GM18909 (cell line): ENCODE data around the gene GLRX.
"Not testable (repeated sequence)": the region's sequence is repeated elsewhere in the genome, so short reads cannot be mapped to it uniquely, and the experiment has no call there.

Experiments used
- ATAC-seq: cut with Tn5 transposase; IDR thresholded peaks from one replicate; pipeline ENCODE4 v1.9.1; 2021; ENCODE audit warnings: mild to moderate bottlenecking; ENCODE audit not compliant: unreplicated experiment, poor library complexity

The GLRX gene

DNA sequence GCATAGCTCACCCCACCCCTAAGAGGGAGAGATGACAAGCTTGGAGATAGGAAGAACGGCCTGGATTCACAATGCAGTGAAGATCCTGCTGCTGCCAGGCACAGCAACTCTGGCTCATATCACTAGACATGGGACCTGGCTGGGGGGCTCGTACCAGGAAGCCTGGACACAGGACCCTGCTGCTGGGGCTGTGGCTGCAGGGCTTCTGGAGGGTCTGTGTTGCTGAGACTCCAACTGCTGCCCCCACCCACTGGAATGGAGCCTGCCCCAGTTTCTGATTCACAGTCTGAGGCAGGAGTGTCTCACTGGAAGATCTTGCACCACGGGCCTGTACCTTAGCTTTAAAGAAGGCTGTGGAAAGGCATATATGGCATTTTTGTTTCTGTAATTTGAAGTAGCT lies 31.0 kb upstream of the GLRX start:
- ATAC-seq = no peak

- ATAC-seq = no peak
Observed at GRCh38 chr5:95852567-95852966, 30.0 kb upstream of the GLRX start.

GRCh38 chr5:95851141-95851540 lies 28.6 kb upstream of the GLRX start:
- not testable (repeated sequence) for ATAC-seq

DNA sequence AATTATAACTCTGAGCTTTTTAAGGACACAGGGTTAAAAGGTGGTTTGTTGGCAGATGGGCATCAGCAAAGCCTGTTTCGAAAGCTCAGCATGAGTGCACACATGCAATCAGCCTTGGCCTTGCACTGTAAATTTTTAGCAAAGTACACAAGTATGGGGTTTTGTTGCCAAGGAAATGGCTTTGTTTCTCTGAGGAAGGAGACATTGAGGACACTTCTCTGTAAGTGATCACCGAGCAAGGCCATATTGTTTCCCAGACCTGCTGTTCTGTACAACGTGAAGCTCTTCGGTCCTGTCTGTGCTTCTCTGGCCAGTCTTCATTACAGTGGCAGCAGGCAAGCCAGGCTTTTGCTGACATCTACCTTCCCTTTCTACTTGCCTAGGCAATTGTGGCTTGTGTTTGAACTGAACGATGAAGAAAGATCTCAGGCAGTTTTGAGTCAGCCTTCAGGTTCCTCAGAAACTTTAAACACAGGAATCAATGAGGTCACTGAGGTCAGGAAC lies 27.9 kb upstream of the GLRX start:
- ATAC-seq = no peak

- ATAC-seq = no peak
Observed at GRCh38 chr5:95848701-95849100, 26.2 kb upstream of the GLRX start.

GRCh38 chr5:95847261-95847592 lies 24.7 kb upstream of the GLRX start:
- no peak for ATAC-seq

DNA sequence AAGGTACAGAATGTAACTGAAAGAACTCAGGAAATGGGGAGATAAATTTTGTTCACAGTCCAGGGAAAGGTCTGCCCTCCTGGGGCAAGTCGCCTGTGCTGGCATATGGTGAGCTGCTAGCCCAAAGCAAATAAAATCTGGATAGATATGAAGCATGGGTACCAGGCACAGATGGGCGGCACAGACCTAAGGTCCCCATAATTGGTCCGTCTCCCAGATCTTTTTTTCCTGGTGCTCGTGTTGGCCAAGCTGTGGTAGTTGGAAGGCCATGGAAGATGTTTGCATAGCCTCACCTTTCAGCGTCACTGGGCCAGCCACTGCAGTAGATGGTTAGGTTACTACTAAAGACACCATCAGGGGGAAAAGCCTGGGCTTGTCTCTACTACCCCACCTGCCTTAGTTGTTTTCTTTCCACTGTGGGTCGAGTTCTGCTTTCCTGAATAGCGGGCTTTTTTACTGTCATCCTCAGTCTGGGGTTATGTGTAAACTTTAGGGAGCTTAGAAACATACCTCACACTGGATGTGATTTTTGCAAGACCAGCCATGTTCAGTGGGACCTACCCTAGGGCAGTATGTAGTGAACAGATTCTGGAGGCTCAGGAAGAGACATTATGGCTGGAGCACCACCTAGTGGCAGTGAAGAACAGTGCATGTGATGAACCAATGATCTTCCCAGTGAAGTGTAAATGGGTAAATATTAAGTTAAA lies 24.2 kb upstream of the GLRX start:
- ATAC-seq = peak; percentile 69

DNA sequence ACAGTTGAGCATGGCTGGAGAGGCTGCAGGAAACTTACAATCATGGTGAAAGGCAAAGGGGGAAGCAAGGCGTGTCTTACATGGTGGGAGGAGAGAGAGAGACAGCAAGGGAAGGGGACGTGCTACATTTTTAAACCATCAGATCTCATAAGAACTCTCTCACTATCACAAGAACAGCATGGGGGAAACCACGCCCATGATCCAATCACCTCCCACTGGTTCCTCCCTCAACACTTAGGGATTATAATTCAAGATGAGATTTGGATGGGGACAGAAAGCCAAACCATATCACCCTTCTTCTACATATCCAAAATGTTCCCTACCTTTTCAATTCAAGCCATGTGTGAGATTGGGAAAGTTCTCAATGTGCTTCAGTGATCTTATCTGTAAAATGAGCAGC lies 22.9 kb upstream of the GLRX start:
- ATAC-seq = no peak

DNA sequence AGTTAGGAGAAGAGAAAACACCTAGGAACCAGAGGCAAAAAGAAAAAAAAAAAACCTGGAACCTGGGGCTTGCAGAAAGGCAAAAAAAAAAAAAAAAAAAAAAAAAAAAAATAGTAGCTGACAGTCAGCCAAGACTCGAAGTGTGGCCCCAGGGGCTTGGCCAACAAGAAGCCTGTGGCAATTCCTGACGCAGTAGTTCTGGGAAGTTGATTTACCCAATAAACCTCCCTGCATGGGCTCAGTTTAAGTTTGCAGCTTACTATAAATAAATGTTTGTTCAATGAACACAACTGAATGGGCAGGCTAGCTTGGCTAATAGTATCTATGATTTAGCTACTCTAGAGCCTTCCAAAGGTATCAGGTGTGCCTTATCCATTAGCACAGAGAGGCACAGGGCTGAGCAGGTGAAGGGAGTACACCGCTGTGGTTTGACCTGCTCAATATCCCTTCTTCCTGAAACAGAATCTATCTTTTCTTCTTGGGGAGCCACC lies 21.3 kb upstream of the GLRX start:
- no peak for ATAC-seq

DNA sequence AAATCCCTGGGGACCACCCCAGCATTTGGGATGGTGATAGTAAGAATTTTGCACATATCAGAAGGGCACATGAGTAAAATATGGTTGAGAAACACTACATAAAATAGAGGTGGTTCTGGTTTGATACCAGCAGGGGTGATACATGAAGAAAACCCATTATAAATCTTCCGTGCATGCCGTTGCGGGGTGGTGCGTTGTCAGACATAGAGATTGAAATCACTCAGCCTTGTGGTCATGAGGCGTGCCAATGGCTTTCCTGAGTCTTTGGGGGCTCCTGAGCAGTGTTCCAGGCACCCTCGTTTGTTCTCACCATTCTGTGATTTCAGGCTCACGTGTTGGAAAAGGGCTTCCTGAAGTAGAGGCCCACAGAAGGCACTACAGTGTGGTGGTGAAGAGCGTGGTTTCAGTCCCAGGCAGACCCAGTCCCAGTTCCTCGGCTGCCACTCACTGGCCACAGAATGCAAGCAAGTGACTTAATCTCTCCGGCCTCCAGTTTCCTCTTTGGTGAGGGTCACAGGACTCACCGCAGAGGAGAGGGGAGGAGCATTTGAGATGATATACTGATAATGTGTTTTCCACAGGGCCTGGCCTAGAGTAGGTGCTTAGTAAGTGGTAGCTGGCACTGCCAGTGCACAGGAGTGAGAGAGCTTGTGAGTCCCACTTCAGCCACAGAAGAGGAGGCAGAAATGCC lies 20.5 kb upstream of the GLRX start:
- peak; percentile 91 for ATAC-seq

DNA sequence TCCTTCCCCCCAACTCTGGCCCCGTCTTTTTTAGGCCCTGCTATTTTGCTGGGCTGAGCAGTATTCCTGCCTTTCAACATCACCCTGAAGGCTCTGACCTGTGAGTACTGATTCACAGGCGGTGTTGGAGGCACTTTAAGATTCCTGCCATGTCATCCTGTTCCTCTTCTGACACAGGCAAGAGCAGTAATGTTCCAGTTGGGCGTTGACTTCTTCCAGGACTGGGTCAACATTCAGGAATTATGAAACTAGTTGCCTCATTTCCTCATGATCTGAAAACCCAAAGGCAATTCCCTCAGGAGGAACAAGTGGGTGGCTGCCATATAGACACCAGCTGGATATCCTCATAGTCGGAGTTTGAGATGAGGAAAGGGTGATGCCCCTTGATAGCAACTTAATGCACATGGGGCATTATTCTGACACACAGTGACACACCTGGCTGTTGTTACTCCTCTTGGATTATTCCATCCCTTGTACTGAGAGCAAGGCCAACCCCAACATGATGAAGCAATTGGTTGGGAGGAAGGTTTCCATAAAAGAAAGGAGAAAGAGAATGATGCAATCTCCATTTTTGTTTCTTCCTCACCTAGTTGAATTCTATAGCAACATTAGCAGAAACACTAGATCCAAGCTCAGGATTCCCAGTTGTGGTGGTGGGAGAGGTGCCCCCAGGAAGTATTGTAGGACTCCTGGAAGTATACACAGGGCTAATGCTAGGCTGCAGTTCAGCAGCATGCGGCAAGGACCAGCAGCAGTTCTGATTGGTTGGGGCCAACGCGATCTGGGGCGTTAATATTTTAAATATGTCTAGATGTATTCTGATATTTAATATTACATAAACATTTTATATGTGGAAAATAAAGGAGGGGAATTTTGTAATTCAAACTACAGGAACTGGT lies 19.6 kb upstream of the GLRX start:
- ATAC-seq = no peak

DNA sequence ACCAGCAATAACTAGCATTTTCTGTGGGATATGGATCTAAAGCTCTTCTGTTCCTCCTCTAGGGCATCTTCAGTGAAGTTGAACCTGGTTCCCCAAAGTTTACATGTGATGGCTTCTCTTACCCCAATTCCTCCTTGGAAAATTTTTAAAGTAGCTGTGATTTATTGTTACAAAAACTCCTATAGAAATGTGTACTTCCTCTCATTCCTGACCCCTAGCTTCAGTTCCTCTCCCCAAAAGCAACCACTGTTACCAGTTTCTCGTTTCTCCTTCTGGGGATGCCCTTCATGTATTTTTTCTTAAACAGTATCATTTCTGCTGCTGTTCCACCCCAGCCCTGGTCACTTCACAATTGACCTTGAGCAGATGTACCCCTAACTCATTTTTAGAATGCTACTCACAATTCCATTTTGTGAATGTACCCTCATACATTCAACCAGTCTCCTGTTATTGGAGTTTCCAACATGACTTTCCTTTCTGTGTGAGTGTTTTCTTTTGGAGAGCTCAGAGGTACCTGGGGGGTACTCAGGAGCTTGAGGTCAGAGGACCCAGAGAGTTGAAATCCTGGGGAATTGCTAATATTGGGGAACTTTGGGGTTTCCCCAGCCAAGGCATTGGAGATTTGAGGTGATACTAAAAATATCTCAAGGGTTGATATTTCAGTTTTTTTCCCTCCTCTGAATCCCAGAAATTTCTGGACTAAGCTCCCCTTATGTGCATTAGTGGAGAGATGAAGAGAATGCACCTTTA lies 18.6 kb upstream of the GLRX start:
- no peak for ATAC-seq

GRCh38 chr5:95839658-95840057 lies 17.1 kb upstream of the GLRX start:
- no peak for ATAC-seq

GRCh38 chr5:95838556-95838955 lies 16.0 kb upstream of the GLRX start:
- no peak for ATAC-seq

GRCh38 chr5:95838001-95838520 lies 15.5 kb upstream of the GLRX start:
- ATAC-seq = no peak

DNA sequence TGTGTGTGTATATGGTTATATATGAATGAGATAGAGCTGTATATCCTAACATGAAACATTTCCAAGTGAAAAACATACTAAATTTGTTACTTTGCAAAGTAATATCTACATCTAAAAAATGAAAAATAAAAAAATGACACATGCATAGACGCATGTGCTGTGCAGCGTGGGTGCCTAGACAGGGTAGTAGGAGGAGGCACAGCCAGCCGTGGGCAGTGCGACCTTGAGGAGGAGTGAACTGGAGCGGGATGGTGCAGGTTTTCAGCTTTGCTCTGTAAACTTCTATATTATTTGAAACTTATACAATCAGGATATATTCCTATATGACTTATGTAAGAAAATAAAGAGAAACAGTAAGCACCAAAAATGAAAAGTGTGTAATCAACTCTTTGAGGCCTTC lies 15.0 kb upstream of the GLRX start:
- no peak for ATAC-seq

- ATAC-seq = not testable (repeated sequence)
Observed at GRCh38 chr5:95836971-95837370, 14.4 kb upstream of the GLRX start.

- ATAC-seq = no peak
Observed at GRCh38 chr5:95836544-95836943, 14.0 kb upstream of the GLRX start.

- ATAC-seq = no peak
Observed at GRCh38 chr5:95835682-95836385, 13.3 kb upstream of the GLRX start.
